ENCODE data around the gene FHIT. TPM values are rescaled to one million over a fixed set of nuclear protein-coding genes. Genes with fewer than 3 reads are reported as not detected.
A peak's percentile ranks its signal among the peaks of the same experiment; 100 is the strongest.

Gene FHIT
- total and polyA plus RNA-seq, 2 experiments from 2014 or later, result 9.7 to 16.2 TPM

DNA sequence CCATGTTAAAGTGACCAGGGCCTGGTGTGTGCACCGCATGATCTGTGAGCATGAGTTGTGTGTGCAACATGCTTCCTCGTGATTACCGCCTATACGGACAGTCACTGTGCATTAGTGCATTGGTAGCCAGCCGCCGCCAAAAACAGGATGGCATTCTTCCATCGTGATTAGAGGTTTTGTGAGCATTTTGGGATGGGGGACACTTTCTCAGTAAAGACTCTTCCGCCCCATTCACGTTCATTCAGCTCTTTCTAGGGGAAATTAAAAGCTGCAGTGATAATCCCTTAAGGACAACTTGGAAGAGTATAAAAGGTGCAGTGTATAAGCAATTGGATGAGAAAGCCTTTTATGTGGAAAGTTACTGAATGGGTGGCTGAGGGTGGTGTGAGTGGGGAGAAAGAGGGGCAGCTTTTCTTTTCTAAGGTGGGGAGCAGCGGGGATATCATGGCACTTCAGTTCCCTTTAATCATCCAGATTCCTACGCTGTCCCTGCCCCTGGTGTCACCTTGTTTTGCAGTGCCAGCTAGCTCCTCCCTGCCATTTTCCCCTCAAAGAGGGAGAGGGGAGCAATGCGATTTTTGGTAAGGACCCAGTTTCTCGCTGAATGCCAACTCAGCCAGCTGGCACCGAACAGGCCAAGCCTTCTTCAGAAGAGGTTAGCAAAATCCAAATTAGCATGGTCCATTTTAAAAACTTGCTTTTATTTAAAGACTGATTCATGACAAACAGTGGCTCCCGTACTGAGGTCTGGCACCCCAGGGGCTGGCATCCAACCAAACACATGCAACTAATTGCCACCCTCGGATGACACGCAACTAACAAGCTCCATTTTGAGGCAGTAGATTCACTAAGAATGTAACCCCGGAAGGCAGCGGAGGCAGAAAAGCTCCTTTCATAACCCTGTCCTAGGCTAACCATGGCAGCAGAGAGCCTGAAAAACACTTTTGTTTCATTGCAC lies 447.8 kb downstream of the FHIT start:
- DNase-seq (ENCODE audit: low spot score), result no peak
- Histone ChIP-seq H3K36me3 (replicated peaks; ENCODE audit: insufficient read depth, low read depth) (no peaks in the 10 kb centered on the region), H3K27me3 (no peaks in the 10 kb centered on the region), H3K9me3 (ENCODE audit: low read depth) (no peaks in the 10 kb centered on the region), H3K4me1 (ENCODE audit: insufficient read depth) (no peaks in the 10 kb centered on the region), H2AFZ (no peak overlapping the region), H3K4me3 (no peak overlapping the region), H3K4me2 (no peak overlapping the region), H3K9me2 (replicated peaks; ENCODE audit: insufficient read depth) (no peaks in the 10 kb centered on the region), H3K79me2 (no peaks in the 10 kb centered on the region), H4K20me1 (ENCODE audit: insufficient read depth, poor library complexity, severe bottlenecking) (no peaks in the 10 kb centered on the region), H3K27ac (no peak overlapping the region)
- 86% methylated on average over 19 of the region's 19 CpGs for WGBS (ENCODE audit: low lambda C conversion rate, missing lambda C conversion rate)
- TF ChIP-seq, protein P1, sequence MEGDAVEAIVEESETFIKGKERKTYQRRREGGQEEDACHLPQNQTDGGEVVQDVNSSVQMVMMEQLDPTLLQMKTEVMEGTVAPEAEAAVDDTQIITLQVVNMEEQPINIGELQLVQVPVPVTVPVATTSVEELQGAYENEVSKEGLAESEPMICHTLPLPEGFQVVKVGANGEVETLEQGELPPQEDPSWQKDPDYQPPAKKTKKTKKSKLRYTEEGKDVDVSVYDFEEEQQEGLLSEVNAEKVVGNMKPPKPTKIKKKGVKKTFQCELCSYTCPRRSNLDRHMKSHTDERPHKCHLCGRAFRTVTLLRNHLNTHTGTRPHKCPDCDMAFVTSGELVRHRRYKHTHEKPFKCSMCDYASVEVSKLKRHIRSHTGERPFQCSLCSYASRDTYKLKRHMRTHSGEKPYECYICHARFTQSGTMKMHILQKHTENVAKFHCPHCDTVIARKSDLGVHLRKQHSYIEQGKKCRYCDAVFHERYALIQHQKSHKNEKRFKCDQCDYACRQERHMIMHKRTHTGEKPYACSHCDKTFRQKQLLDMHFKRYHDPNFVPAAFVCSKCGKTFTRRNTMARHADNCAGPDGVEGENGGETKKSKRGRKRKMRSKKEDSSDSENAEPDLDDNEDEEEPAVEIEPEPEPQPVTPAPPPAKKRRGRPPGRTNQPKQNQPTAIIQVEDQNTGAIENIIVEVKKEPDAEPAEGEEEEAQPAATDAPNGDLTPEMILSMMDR (IDR thresholded peaks at IDR 0.05; ENCODE audit: poor library complexity), result no peak
- no peak for TF ChIP-seq EZH2 (IDR thresholded peaks at IDR 0.05; ENCODE audit: borderline replicate concordance)
- TF ChIP-seq EZH2phosphoT487 (IDR thresholded peaks at IDR 0.05; ENCODE audit: low read depth, severe bottlenecking, unreplicated experiment), result no peak

DNA sequence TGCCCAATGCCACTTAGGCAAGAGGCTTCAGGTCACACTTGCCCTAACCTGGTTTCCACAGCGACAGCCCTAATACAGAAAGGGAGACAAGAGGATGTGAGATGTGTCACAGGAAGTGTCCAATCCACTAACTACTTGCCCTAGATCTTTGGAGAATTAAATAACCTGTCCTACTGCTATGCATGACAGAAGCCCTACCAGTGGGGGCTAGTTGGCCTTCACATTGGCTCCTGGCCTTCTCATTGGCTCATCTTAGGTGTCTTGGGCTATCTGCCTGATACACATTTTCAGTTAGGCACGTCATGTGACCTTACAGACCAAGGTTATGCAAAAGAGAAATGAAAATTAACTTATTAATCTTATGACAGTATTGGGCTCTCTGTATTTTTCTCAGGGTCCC lies 449.9 kb downstream of the FHIT start:
- Histone ChIP-seq H3K4me2 (no peak overlapping the region), H3K4me3 (no peak overlapping the region), H3K9me2 (replicated peaks; ENCODE audit: insufficient read depth) (no peaks in the 10 kb centered on the region), H3K36me3 (replicated peaks; ENCODE audit: insufficient read depth, low read depth) (no peaks in the 10 kb centered on the region), H2AFZ (no peak overlapping the region), H3K4me1 (ENCODE audit: insufficient read depth) (no peaks in the 10 kb centered on the region), H3K27me3 (no peaks in the 10 kb centered on the region), H4K20me1 (ENCODE audit: insufficient read depth, poor library complexity, severe bottlenecking) (no peaks in the 10 kb centered on the region), H3K9me3 (ENCODE audit: low read depth) (no peaks in the 10 kb centered on the region), H3K79me2 (no peaks in the 10 kb centered on the region), H3K27ac (no peak overlapping the region)
- WGBS (ENCODE audit: low lambda C conversion rate, missing lambda C conversion rate), result 94% methylated on average over 2 of the region's 2 CpGs
- no peak for TF ChIP-seq EZH2 (IDR thresholded peaks at IDR 0.05; ENCODE audit: borderline replicate concordance)
- no peak for TF ChIP-seq EZH2phosphoT487 (IDR thresholded peaks at IDR 0.05; ENCODE audit: low read depth, severe bottlenecking, unreplicated experiment)
- TF ChIP-seq, protein P1 (IDR thresholded peaks at IDR 0.05; ENCODE audit: poor library complexity), result no peak
- DNase-seq (ENCODE audit: low spot score), result no peak

DNA sequence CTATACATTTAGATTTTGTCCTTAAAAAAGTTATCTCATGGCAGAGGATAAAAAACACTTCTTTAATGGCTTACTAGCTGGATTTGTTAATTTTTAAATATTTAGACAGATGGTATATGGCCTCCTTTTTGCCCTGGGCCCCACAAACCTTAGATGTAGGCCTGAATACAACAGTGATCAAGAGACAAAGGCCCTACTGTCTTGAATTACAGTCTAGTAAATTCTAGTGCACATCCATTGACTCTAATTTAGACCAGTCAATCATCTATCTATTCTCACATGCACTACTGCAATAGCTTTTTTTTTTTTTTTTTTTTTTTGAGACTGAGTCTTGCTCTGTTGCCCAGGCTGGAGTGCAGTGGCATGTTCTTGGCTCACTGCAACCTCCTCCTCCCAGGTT lies 452.8 kb downstream of the FHIT start:
- DNase-seq (ENCODE audit: low spot score), result no peak
- no peaks in the 10 kb centered on the region for H3K79me2 ChIP-seq
- H3K4me2 ChIP-seq, result no peak overlapping the region
- H4K20me1 ChIP-seq (ENCODE audit: insufficient read depth, poor library complexity, severe bottlenecking), result no peaks in the 10 kb centered on the region
- no peaks in the 10 kb centered on the region for H3K27me3 ChIP-seq
- no peak overlapping the region for H3K27ac ChIP-seq
- no peak overlapping the region for H3K4me3 ChIP-seq
- TF ChIP-seq EZH2phosphoT487 (IDR thresholded peaks at IDR 0.05; ENCODE audit: low read depth, severe bottlenecking, unreplicated experiment), result no peak
- H3K9me3 ChIP-seq (ENCODE audit: low read depth), result no peaks in the 10 kb centered on the region
- no peaks in the 10 kb centered on the region for H3K4me1 ChIP-seq (ENCODE audit: insufficient read depth)
- no peaks in the 10 kb centered on the region for H3K36me3 ChIP-seq (replicated peaks; ENCODE audit: insufficient read depth, low read depth)
- no peaks in the 10 kb centered on the region for H3K9me2 ChIP-seq (replicated peaks; ENCODE audit: insufficient read depth)
- H2AFZ ChIP-seq, result no peak overlapping the region

DNA sequence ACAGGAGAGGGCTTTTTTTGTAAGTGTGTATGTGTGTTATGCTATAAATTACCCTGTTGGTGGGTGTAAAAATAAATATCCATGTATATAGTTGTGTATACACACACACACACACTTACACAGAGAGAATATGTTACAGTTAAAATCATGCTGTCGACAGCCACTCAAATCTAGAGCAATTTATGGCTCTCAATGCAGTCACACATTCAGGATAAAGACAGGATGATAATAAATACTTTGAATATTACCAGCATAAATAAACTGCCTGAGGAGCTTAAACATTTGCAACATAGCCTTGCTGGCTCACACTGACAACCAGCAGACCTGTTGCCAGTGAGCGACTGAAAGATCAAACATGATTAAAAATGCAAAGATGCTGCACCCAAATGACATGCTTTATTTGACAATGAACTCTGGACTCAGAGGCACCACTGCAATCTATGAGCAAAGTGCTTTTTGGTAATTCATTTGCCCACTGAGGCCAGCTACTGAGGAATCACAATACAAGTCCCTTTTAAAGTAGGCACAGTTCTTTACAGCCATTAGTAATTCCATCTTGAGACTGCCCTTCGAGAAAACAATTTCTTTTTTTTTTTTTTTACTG lies 458.9 kb downstream of the FHIT start:
- Histone ChIP-seq H3K27ac (no peak overlapping the region), H3K9me2 (replicated peaks; ENCODE audit: insufficient read depth) (no peaks in the 10 kb centered on the region), H3K36me3 (replicated peaks; ENCODE audit: insufficient read depth, low read depth) (no peaks in the 10 kb centered on the region), H3K4me1 (ENCODE audit: insufficient read depth) (peaks cover 15% of the 10 kb centered on the region), H3K9me3 (ENCODE audit: low read depth) (no peaks in the 10 kb centered on the region), H2AFZ (no peak overlapping the region), H3K4me2 (peak overlapping the region; percentile 36), H4K20me1 (ENCODE audit: insufficient read depth, poor library complexity, severe bottlenecking) (no peaks in the 10 kb centered on the region), H3K79me2 (no peaks in the 10 kb centered on the region), H3K27me3 (no peaks in the 10 kb centered on the region), H3K4me3 (no peak overlapping the region)
- WGBS (ENCODE audit: low lambda C conversion rate, missing lambda C conversion rate), result 49% methylated on average over 3 of the region's 3 CpGs
- DNase-seq (ENCODE audit: low spot score), result no peak
- TF ChIP-seq EZH2 (IDR thresholded peaks at IDR 0.05; ENCODE audit: borderline replicate concordance), result no peak
- no peak for TF ChIP-seq EZH2phosphoT487 (IDR thresholded peaks at IDR 0.05; ENCODE audit: low read depth, severe bottlenecking, unreplicated experiment)
- TF ChIP-seq, protein P1 (IDR thresholded peaks at IDR 0.05; ENCODE audit: poor library complexity), result no peak

All from hepatocyte (in vitro differentiated cells).